ENCODE results near the gene ETV7.
"Not testable (repeated sequence)": the region's sequence is repeated elsewhere in the genome, so short reads cannot be mapped to it uniquely, and the experiment has no call there.

The ETV7 gene

GRCh38 chr6:36346486-36347273 lies 40.8 kb downstream of the ETV7 start:
- Histone ChIP-seq H3K9ac (ENCODE audit: low read depth, low read length) (no peak overlapping the region), H3K4me3 (ENCODE audit: low read length) (no peak overlapping the region), H3K27ac (ENCODE audit: low read length) (no peak overlapping the region), H3K27me3 (ENCODE audit: insufficient read depth, low read length) (no peaks in the 10 kb centered on the region), H3K9me3 (ENCODE audit: insufficient read depth, low read depth, low read length) (no peaks in the 10 kb centered on the region), H3K4me1 (ENCODE audit: insufficient read depth, low read length) (no peaks in the 10 kb centered on the region), H3K36me3 (ENCODE audit: insufficient read depth, low read depth, low read length) (no peaks in the 10 kb centered on the region)

GRCh38 chr6:36345681-36346466 lies 41.6 kb downstream of the ETV7 start:
- Histone ChIP-seq H3K9me3 (ENCODE audit: insufficient read depth, low read depth, low read length) (no peaks in the 10 kb centered on the region), H3K36me3 (ENCODE audit: insufficient read depth, low read depth, low read length) (no peaks in the 10 kb centered on the region), H3K4me3 (ENCODE audit: low read length) (no peak overlapping the region), H3K4me1 (ENCODE audit: insufficient read depth, low read length) (no peaks in the 10 kb centered on the region), H3K27me3 (ENCODE audit: insufficient read depth, low read length) (peaks cover under 1% of the 10 kb centered on the region; the same call in 1 of the 2 replicates), H3K27ac (ENCODE audit: low read length) (no peak overlapping the region), H3K9ac (ENCODE audit: low read depth, low read length) (no peak overlapping the region)

- H3K9me3 ChIP-seq (ENCODE audit: insufficient read depth, low read depth, low read length), result no peaks in the 10 kb centered on the region
- H3K9ac ChIP-seq (ENCODE audit: low read depth, low read length), result no peak overlapping the region
- no peaks in the 10 kb centered on the region for H3K36me3 ChIP-seq (ENCODE audit: insufficient read depth, low read depth, low read length)
- H3K27ac ChIP-seq (ENCODE audit: low read length), result no peak overlapping the region
- peaks cover 21% of the 10 kb centered on the region for H3K27me3 ChIP-seq (ENCODE audit: insufficient read depth, low read length)
- H3K4me3 ChIP-seq (ENCODE audit: low read length), result no peak overlapping the region
- H3K4me1 ChIP-seq (ENCODE audit: insufficient read depth, low read length), result no peaks in the 10 kb centered on the region
Observed at GRCh38 chr6:36343109-36343680, 44.3 kb downstream of the ETV7 start.

GRCh38 chr6:36340618-36341454 lies 46.6 kb downstream of the ETV7 start:
- Histone ChIP-seq H3K27me3 (ENCODE audit: insufficient read depth, low read length) (peaks cover 21% of the 10 kb centered on the region), H3K4me1 (ENCODE audit: insufficient read depth, low read length) (no peaks in the 10 kb centered on the region), H3K9ac (ENCODE audit: low read depth, low read length) (no peak overlapping the region; the same call in 1 of the 2 replicates), H3K9me3 (ENCODE audit: insufficient read depth, low read depth, low read length) (no peaks in the 10 kb centered on the region), H3K4me3 (ENCODE audit: low read length) (peak overlapping the region; percentile 57), H3K27ac (ENCODE audit: low read length) (no peak overlapping the region), H3K36me3 (ENCODE audit: insufficient read depth, low read depth, low read length) (no peaks in the 10 kb centered on the region)

GRCh38 chr6:36340306-36340617 lies 47.2 kb downstream of the ETV7 start:
- Histone ChIP-seq H3K4me1 (ENCODE audit: insufficient read depth, low read length) (no peaks in the 10 kb centered on the region), H3K4me3 (ENCODE audit: low read length) (peak overlapping the region; percentile 57), H3K27ac (ENCODE audit: low read length) (no peak overlapping the region), H3K36me3 (ENCODE audit: insufficient read depth, low read depth, low read length) (no peaks in the 10 kb centered on the region), H3K9ac (ENCODE audit: low read depth, low read length) (no peak overlapping the region; the same call in 1 of the 2 replicates), H3K9me3 (ENCODE audit: insufficient read depth, low read depth, low read length) (no peaks in the 10 kb centered on the region), H3K27me3 (ENCODE audit: insufficient read depth, low read length) (peaks cover 22% of the 10 kb centered on the region)

- H3K9me3 ChIP-seq (ENCODE audit: insufficient read depth, low read depth, low read length), result no peaks in the 10 kb centered on the region
- H3K4me1 ChIP-seq (ENCODE audit: insufficient read depth, low read length), result peaks cover 1% of the 10 kb centered on the region; the same call in 1 of the 2 replicates
- no peaks in the 10 kb centered on the region for H3K36me3 ChIP-seq (ENCODE audit: insufficient read depth, low read depth, low read length)
- H3K27ac ChIP-seq (ENCODE audit: low read length), result no peak overlapping the region
- no peak overlapping the region for H3K4me3 ChIP-seq (ENCODE audit: low read length)
- peaks cover 31% of the 10 kb centered on the region for H3K27me3 ChIP-seq (ENCODE audit: insufficient read depth, low read length)
- H3K9ac ChIP-seq (ENCODE audit: low read depth, low read length), result no peak overlapping the region
Observed at GRCh38 chr6:36339146-36339545, 48.3 kb downstream of the ETV7 start.

GRCh38 chr6:36338223-36338622 lies 49.2 kb downstream of the ETV7 start:
- H3K4me3 ChIP-seq (ENCODE audit: low read length); H3K9me3 ChIP-seq (ENCODE audit: insufficient read depth, low read depth, low read length); H3K36me3 ChIP-seq (ENCODE audit: insufficient read depth, low read depth, low read length); H3K27ac ChIP-seq (ENCODE audit: low read length); H3K9ac ChIP-seq (ENCODE audit: low read depth, low read length); H3K4me1 ChIP-seq (ENCODE audit: insufficient read depth, low read length): not testable (repeated sequence)
- H3K27me3 ChIP-seq (ENCODE audit: insufficient read depth, low read length), result peaks cover 38% of the 10 kb centered on the region

GRCh38 chr6:36337814-36338213 lies 49.7 kb downstream of the ETV7 start:
- H3K4me1 ChIP-seq (ENCODE audit: insufficient read depth, low read length), result peaks cover 3% of the 10 kb centered on the region; the same call in 1 of the 2 replicates
- no peaks in the 10 kb centered on the region for H3K36me3 ChIP-seq (ENCODE audit: insufficient read depth, low read depth, low read length)
- H3K9ac ChIP-seq (ENCODE audit: low read depth, low read length), result no peak overlapping the region
- no peaks in the 10 kb centered on the region for H3K9me3 ChIP-seq (ENCODE audit: insufficient read depth, low read depth, low read length)
- no peak overlapping the region for H3K4me3 ChIP-seq (ENCODE audit: low read length)
- H3K27me3 ChIP-seq (ENCODE audit: insufficient read depth, low read length), result peaks cover 39% of the 10 kb centered on the region
- H3K27ac ChIP-seq (ENCODE audit: low read length), result no peak overlapping the region

- peaks cover 3% of the 10 kb centered on the region; the same call in 1 of the 2 replicates for H3K4me1 ChIP-seq (ENCODE audit: insufficient read depth, low read length)
- no peaks in the 10 kb centered on the region for H3K9me3 ChIP-seq (ENCODE audit: insufficient read depth, low read depth, low read length)
- H3K27ac ChIP-seq (ENCODE audit: low read length), result no peak within 1 kb of the TSS
- H3K9ac ChIP-seq (ENCODE audit: low read depth, low read length), result no peak within 1 kb of the TSS
- peaks cover 39% of the 10 kb centered on the region for H3K27me3 ChIP-seq (ENCODE audit: insufficient read depth, low read length)
- no peak within 1 kb of the TSS for H3K4me3 ChIP-seq (ENCODE audit: low read length)
- no peaks in the 10 kb centered on the region for H3K36me3 ChIP-seq (ENCODE audit: insufficient read depth, low read depth, low read length)
Observed at GRCh38 chr6:36336779-36337241, 50.7 kb downstream of the ETV7 start, which contains the start of gene BNIP5. Gene BNIP5, minus strand, starts transcription at chr6:36336888. Its CDS starts 6,198 bp downstream, at chr6:36330690.

GRCh38 chr6:36336208-36336710 lies 51.2 kb downstream of the ETV7 start:
- no peak overlapping the region for H3K9ac ChIP-seq (ENCODE audit: low read depth, low read length)
- peaks cover 39% of the 10 kb centered on the region for H3K27me3 ChIP-seq (ENCODE audit: insufficient read depth, low read length)
- H3K36me3 ChIP-seq (ENCODE audit: insufficient read depth, low read depth, low read length), result no peaks in the 10 kb centered on the region
- peaks cover 3% of the 10 kb centered on the region; the same call in 1 of the 2 replicates for H3K4me1 ChIP-seq (ENCODE audit: insufficient read depth, low read length)
- no peak overlapping the region for H3K4me3 ChIP-seq (ENCODE audit: low read length)
- H3K9me3 ChIP-seq (ENCODE audit: insufficient read depth, low read depth, low read length), result no peaks in the 10 kb centered on the region
- H3K27ac ChIP-seq (ENCODE audit: low read length), result no peak overlapping the region
